ENCODE measurements around the gene IQGAP1.

IQGAP1 gene

DNA sequence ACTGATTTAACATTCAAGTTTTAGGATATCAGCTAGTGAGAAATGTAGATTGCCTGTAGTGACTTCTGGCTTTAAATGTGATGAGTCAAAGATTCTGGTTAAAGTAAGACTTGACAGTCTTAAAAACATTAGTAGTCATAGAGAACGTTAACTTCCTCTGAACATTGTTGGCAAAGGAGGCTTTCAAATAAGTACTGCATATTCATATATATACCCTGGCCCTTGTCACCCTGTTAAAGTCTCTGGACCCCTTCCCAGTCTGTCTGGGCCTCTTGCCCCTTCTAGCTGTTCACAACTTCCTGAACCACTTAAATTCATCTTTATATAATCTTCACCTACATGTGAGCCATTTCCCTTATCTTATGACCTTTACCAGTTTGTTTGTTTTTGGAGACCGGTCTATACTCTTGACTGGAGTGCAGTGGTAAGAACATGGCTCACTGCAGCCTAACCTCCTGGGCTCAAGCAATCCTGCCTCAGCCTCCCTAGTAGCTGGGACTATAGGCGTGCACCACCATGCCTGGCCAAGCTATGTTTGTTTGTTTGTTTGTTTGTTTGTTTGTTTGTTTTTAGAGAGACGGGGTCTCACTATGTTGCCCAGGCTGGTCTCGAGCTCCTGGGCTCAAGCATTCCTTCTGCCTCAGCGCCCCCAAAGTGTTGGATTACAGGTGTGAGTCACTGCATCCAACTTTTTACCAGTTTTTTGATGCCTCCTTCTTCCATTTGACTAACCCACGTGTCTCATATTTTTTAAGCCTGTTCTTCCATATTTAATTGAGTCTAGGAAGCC is 77.3 kb downstream of the IQGAP1 start:
- TF ChIP-seq, protein P1, sequence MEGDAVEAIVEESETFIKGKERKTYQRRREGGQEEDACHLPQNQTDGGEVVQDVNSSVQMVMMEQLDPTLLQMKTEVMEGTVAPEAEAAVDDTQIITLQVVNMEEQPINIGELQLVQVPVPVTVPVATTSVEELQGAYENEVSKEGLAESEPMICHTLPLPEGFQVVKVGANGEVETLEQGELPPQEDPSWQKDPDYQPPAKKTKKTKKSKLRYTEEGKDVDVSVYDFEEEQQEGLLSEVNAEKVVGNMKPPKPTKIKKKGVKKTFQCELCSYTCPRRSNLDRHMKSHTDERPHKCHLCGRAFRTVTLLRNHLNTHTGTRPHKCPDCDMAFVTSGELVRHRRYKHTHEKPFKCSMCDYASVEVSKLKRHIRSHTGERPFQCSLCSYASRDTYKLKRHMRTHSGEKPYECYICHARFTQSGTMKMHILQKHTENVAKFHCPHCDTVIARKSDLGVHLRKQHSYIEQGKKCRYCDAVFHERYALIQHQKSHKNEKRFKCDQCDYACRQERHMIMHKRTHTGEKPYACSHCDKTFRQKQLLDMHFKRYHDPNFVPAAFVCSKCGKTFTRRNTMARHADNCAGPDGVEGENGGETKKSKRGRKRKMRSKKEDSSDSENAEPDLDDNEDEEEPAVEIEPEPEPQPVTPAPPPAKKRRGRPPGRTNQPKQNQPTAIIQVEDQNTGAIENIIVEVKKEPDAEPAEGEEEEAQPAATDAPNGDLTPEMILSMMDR (IDR thresholded peaks at IDR 0.05), result no peak
- Histone ChIP-seq H3K4me2 (ENCODE audit: low read length) (no peak overlapping the region), H3K27ac (no peak overlapping the region), H3K79me2 (no peaks in the 10 kb centered on the region), H3K27me3 (ENCODE audit: control insufficient read depth, insufficient read depth, low read length) (no peaks in the 10 kb centered on the region), H2AFZ (no peak overlapping the region), H3K9ac (no peak overlapping the region), H3K4me3 (ENCODE audit: low read depth, low read length) (no peak overlapping the region), H3K9me3 (ENCODE audit: control insufficient read depth, low read length) (no peaks in the 10 kb centered on the region), H3K4me1 (peaks cover 2% of the 10 kb centered on the region), H3K36me3 (ENCODE audit: control insufficient read depth, insufficient read depth, low read length) (no peaks in the 10 kb centered on the region)

DNA sequence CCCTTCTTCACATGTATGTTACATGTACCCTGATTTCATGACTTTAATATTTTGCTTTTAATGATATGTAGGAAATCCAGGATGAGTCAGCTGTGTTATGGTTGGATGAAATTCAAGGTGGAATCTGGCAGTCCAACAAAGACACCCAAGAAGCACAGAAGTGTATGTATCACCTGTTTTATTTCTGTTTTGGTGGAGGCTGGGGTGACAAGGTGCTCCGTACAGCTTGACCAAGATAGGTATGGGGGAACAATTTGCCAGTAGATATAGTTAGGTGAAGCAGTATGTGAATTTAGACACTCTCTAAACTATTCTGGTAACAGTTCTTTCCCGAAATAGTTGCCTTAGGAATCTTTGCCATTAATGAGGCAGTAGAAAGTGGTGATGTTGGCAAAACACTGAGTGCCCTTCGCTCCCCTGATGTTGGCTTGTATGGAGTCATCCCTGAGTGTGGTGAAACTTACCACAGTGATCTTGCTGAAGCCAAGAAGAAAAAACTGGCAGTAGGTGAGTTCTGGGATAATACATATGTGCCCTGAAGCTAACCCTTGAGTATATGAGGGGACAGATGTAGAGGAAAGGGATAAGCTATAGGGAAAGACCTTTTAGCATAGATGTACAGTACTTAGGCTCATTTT is 78.0 kb downstream of the IQGAP1 start:
- no peaks in the 10 kb centered on the region for H3K9me3 ChIP-seq (ENCODE audit: control insufficient read depth, low read length)
- no peak overlapping the region for H3K4me3 ChIP-seq (ENCODE audit: low read depth, low read length)
- H3K79me2 ChIP-seq, result no peaks in the 10 kb centered on the region
- H2AFZ ChIP-seq, result no peak overlapping the region
- no peak overlapping the region for H3K4me2 ChIP-seq (ENCODE audit: low read length)
- no peaks in the 10 kb centered on the region for H3K27me3 ChIP-seq (ENCODE audit: control insufficient read depth, insufficient read depth, low read length)
- no peaks in the 10 kb centered on the region for H3K36me3 ChIP-seq (ENCODE audit: control insufficient read depth, insufficient read depth, low read length)
- peaks cover 2% of the 10 kb centered on the region for H3K4me1 ChIP-seq
- H3K9ac ChIP-seq, result no peak overlapping the region
- no peak overlapping the region for H3K27ac ChIP-seq
- TF ChIP-seq, protein P1 (IDR thresholded peaks at IDR 0.05), result no peak

DNA sequence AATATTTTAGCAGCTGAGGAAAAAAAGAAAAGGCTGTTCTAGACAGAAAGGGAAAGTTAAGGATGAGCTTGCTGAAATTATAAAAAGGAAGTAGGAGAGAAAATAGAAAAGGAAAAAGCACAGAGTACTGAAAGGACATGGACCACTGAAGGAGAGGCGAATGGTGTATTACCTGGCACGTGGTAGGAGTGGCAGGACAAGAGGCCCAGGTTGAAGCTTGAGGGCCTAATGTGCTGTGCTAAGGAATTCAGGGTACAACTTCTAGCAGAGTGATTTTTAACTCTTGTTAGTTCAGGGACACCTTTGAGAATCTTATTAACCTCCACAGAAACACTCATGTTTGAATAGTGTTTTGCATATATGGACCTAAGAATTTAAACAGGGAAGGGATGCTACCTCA is 81.7 kb downstream of the IQGAP1 start:
- Histone ChIP-seq H2AFZ (no peak overlapping the region), H3K27me3 (ENCODE audit: control insufficient read depth, insufficient read depth, low read length) (no peaks in the 10 kb centered on the region), H3K36me3 (ENCODE audit: control insufficient read depth, insufficient read depth, low read length) (no peaks in the 10 kb centered on the region), H3K27ac (no peak overlapping the region), H3K4me3 (ENCODE audit: low read depth, low read length) (no peak overlapping the region), H3K4me2 (ENCODE audit: low read length) (no peak overlapping the region), H3K79me2 (no peaks in the 10 kb centered on the region), H3K9me3 (ENCODE audit: control insufficient read depth, low read length) (no peaks in the 10 kb centered on the region), H3K4me1 (peaks cover 2% of the 10 kb centered on the region), H3K9ac (no peak overlapping the region)
- TF ChIP-seq, protein P1 (IDR thresholded peaks at IDR 0.05), result no peak

DNA sequence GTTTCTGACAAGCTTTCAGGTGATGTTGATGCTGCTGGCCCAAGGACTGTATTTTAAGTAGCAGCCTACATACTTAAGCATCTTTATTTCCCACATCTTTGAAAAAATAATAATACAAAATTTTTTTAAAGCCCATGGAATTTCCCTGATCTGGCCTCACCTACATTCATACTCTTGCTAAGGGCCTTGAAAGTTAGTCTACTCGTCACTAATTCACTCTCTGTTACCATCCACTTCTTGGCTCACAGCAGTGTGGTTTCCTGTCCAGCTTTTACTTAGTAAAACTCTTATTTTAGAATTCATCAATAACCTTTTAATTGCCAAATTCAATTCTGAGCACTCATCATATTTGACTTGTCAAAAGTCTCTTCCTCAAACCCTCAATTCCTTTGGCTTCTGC is 82.4 kb downstream of the IQGAP1 start:
- no peak overlapping the region for H3K9ac ChIP-seq
- peaks cover 2% of the 10 kb centered on the region for H3K4me1 ChIP-seq
- H2AFZ ChIP-seq, result no peak overlapping the region
- no peak overlapping the region for H3K4me3 ChIP-seq (ENCODE audit: low read depth, low read length)
- H3K27ac ChIP-seq, result no peak overlapping the region
- H3K4me2 ChIP-seq (ENCODE audit: low read length), result no peak overlapping the region
- no peaks in the 10 kb centered on the region for H3K36me3 ChIP-seq (ENCODE audit: control insufficient read depth, insufficient read depth, low read length)
- H3K79me2 ChIP-seq, result no peaks in the 10 kb centered on the region
- H3K27me3 ChIP-seq (ENCODE audit: control insufficient read depth, insufficient read depth, low read length), result no peaks in the 10 kb centered on the region
- TF ChIP-seq, protein P1 (IDR thresholded peaks at IDR 0.05), result no peak
- H3K9me3 ChIP-seq (ENCODE audit: control insufficient read depth, low read length), result no peaks in the 10 kb centered on the region

All from parathyroid adenoma (tissue), 2 donors.